HUES64 (cell line): ENCODE measurements around the gene SHB.
A peak's percentile ranks its signal among the peaks of the same experiment; 100 is the strongest.

Experiments used
- H3K27ac ChIP-seq: 2 replicates; pipeline ENCODE4 v1.7.0; 2013; ENCODE audit warnings: low read depth, low read length, inconsistent platforms
- H3K27me3 ChIP-seq: 2 replicates; pipeline ENCODE4 v1.6.1; 2013; ENCODE audit warnings: mild to moderate bottlenecking, low read length; ENCODE audit not compliant: insufficient read depth
- H3K36me3 ChIP-seq: 2 replicates; pipeline ENCODE4 v1.6.1; 2013; ENCODE audit warnings: mild to moderate bottlenecking, low read length; ENCODE audit not compliant: insufficient read depth
- H3K4me1 ChIP-seq: 2 replicates; pipeline ENCODE4 v1.6.1; 2013; ENCODE audit warnings: mild to moderate bottlenecking, low read length, moderate library complexity; ENCODE audit not compliant: insufficient read depth
- H3K4me3 ChIP-seq: 2 replicates; pipeline ENCODE4 v1.5.1; 2013; ENCODE audit warnings: mild to moderate bottlenecking, low read length, moderate library complexity
- H3K9ac ChIP-seq: 2 replicates; pipeline ENCODE4 v1.6.1; 2013; ENCODE audit warnings: mild to moderate bottlenecking, low read depth, low read length
- H3K9me3 ChIP-seq: 2 replicates; pipeline ENCODE4 v1.6.1; 2013; ENCODE audit warnings: low read depth, low read length; ENCODE audit not compliant: insufficient read depth
- WGBS: fragments of 150-250, 120-280 bp; methylation state at CpG from one replicate; pipeline ENCODE4 v1.1.7; 2013; ENCODE audit warnings: missing lambda C conversion rate; 5-methylcytosine and 5-hydroxymethylcytosine counted together

The SHB gene

GRCh38 chr9:37952731-37953130, 116.3 kb downstream of the SHB start:
- H3K9me3 ChIP-seq, result no peaks in the 10 kb centered on the region
- no peak overlapping the region for H3K9ac ChIP-seq
- 91% methylated on average over 6 of the region's 6 CpGs for WGBS
- no peaks in the 10 kb centered on the region for H3K27me3 ChIP-seq
- H3K36me3 ChIP-seq, result peaks cover 45% of the 10 kb centered on the region
- no peak overlapping the region for H3K27ac ChIP-seq
- H3K4me3 ChIP-seq, result no peak overlapping the region
- H3K4me1 ChIP-seq, result no peaks in the 10 kb centered on the region

DNA sequence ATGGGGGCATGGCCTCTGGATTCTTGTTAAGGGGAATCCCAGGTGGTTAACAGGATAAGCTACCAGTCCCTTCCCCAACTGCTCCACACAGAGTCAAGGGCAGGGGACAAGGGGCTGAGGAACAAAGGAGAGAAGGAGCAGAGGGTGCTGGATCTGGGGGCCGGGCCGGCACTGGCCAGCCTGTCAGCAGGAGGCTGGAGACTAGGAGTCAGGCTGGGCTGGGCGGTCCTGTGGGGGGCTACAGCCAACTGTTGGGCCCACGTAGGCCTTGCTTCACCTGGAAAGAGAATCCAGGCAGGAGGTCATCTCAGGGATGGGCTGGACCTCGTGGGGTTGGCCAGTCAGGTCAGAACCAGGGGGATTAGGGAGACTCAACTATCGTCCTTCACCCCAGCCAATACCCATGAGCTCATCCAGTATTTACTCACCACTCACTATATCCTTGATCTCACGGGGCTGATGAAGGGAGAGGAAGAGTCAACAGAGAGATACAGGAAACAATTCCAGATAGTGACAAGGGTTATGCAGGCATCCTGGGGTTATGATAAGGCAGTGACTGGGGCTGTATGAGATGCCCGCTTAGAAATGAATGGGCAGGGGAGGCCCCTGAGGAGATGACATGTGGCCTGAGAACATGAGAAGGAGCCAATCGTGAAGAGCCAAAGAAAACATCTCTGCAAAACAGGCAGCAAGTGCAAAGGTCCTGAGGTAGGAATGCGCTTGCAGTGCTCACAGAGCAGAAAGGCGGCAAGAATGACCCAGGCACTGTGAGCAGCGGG, 117.2 kb downstream of the SHB start:
- Histone ChIP-seq H3K9ac (no peak overlapping the region), H3K4me3 (no peak overlapping the region), H3K9me3 (no peaks in the 10 kb centered on the region), H3K36me3 (peaks cover 52% of the 10 kb centered on the region), H3K27me3 (no peaks in the 10 kb centered on the region), H3K4me1 (no peaks in the 10 kb centered on the region), H3K27ac (no peak overlapping the region)
- WGBS, result 92% methylated on average over 11 of the region's 12 CpGs

GRCh38 chr9:37950561-37950960, 118.5 kb downstream of the SHB start:
- Histone ChIP-seq H3K27me3 (no peaks in the 10 kb centered on the region), H3K4me1 (no peaks in the 10 kb centered on the region), H3K9me3 (no peaks in the 10 kb centered on the region), H3K4me3 (no peak overlapping the region), H3K36me3 (peaks cover 53% of the 10 kb centered on the region), H3K27ac (no peak overlapping the region), H3K9ac (no peak overlapping the region)
- 95% methylated on average over 12 of the region's 12 CpGs for WGBS

- no peak overlapping the region for H3K27ac ChIP-seq
Measured at GRCh38 chr9:37949576-37949975, 119.5 kb downstream of the SHB start.

GRCh38 chr9:37948417-37948980, 120.5 kb downstream of the SHB start:
- peaks cover 38% of the 10 kb centered on the region for H3K36me3 ChIP-seq
- H3K4me3 ChIP-seq, result no peak overlapping the region
- 95% methylated on average over 20 of the region's 20 CpGs for WGBS
- H3K9me3 ChIP-seq, result no peaks in the 10 kb centered on the region
- H3K4me1 ChIP-seq, result peaks cover 19% of the 10 kb centered on the region; the same call in 1 of the 2 replicates
- H3K27me3 ChIP-seq, result no peaks in the 10 kb centered on the region
- H3K27ac ChIP-seq, result no peak overlapping the region
- no peak overlapping the region for H3K9ac ChIP-seq

More at GRCh38 chr9:37949576-37949975, 119.5 kb downstream of the SHB start:
- Histone ChIP-seq H3K9me3 (no peaks in the 10 kb centered on the region), H3K9ac (no peak overlapping the region), H3K27me3 (no peaks in the 10 kb centered on the region), H3K36me3 (peaks cover 45% of the 10 kb centered on the region), H3K4me3 (no peak overlapping the region), H3K4me1 (peaks cover 8% of the 10 kb centered on the region; the same call in 1 of the 2 replicates)
- 95% methylated on average over 8 of the region's 8 CpGs for WGBS

DNA sequence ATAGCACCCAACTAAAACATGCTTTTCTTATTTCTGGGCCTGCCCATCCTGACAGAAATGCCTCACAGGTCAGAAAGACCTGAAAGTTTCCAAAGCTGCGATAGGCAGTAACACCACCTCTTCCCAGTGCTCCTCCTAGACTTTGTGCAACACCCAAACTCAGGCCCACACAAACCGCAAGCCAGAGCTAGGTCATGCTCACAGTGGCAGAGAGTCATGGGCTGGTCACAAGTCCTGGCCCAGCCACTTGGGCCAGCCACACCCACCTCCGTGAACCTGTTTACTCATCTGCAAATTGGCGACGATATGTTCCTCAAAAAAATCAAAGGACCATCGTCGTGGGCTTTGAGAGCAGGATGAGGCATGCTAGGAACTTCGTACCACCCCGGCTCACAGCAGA, 121.0 kb downstream of the SHB start:
- H3K4me1 ChIP-seq, result peaks cover 24% of the 10 kb centered on the region; the same call in 1 of the 2 replicates
- peaks cover 37% of the 10 kb centered on the region for H3K36me3 ChIP-seq
- H3K9me3 ChIP-seq, result no peaks in the 10 kb centered on the region
- H3K9ac ChIP-seq, result no peak overlapping the region
- no peak overlapping the region for H3K4me3 ChIP-seq
- whole genome bisulfite sequencing, result 94% methylated on average over 9 of the region's 9 CpGs
- H3K27ac ChIP-seq, result no peak overlapping the region
- no peaks in the 10 kb centered on the region for H3K27me3 ChIP-seq

GRCh38 chr9:37947471-37947870, 121.6 kb downstream of the SHB start:
- no peak overlapping the region for H3K4me3 ChIP-seq
- H3K27me3 ChIP-seq, result no peaks in the 10 kb centered on the region
- H3K4me1 ChIP-seq, result peaks cover 26% of the 10 kb centered on the region; the same call in 1 of the 2 replicates
- H3K9ac ChIP-seq, result no peak overlapping the region
- H3K27ac ChIP-seq, result no peak overlapping the region
- H3K36me3 ChIP-seq, result peaks cover 32% of the 10 kb centered on the region
- WGBS, result 88% methylated on average over 7 of the region's 7 CpGs
- no peaks in the 10 kb centered on the region for H3K9me3 ChIP-seq

DNA sequence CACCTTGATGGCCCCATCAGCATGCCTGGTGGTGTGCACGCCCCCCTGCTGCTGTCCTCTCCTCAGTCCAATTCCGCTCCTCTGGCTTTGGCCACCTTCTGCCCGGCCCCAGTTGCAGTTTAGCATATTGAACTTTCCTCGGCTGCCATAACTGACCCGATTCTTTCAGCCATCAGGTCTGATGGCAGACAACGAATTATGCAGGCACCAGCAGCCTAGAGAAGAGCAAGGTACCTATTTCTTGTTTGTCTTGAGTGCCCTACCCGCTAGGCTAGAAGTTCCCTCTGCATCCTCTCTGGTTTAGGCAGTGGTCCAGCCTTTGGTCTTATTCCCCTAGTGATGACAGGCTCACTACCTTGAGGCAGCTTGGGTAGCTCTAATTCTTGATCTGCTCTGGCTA, 122.1 kb downstream of the SHB start:
- no peak overlapping the region for H3K4me3 ChIP-seq
- 93% methylated on average over 7 of the region's 7 CpGs for WGBS
- H3K9ac ChIP-seq, result no peak overlapping the region
- no peaks in the 10 kb centered on the region for H3K9me3 ChIP-seq
- H3K36me3 ChIP-seq, result peaks cover 27% of the 10 kb centered on the region
- no peaks in the 10 kb centered on the region for H3K27me3 ChIP-seq
- H3K4me1 ChIP-seq, result peaks cover 26% of the 10 kb centered on the region; the same call in 1 of the 2 replicates
- H3K27ac ChIP-seq, result no peak overlapping the region

- H3K4me1 ChIP-seq, result peaks cover 26% of the 10 kb centered on the region; the same call in 1 of the 2 replicates
- peaks cover 25% of the 10 kb centered on the region for H3K36me3 ChIP-seq
- H3K9me3 ChIP-seq, result no peaks in the 10 kb centered on the region
- H3K27ac ChIP-seq, result no peak overlapping the region
- WGBS, result 93% methylated on average over 8 of the region's 8 CpGs
- no peak overlapping the region for H3K4me3 ChIP-seq
- no peak overlapping the region for H3K9ac ChIP-seq
- H3K27me3 ChIP-seq, result no peaks in the 10 kb centered on the region
Measured at GRCh38 chr9:37946041-37946440, 123.0 kb downstream of the SHB start.

- Histone ChIP-seq H3K36me3 (peaks cover 18% of the 10 kb centered on the region), H3K9ac (peak overlapping the region; percentile 42; the same call in 1 of the 2 replicates), H3K27me3 (no peaks in the 10 kb centered on the region), H3K4me3 (no peak overlapping the region), H3K4me1 (peaks cover 26% of the 10 kb centered on the region; the same call in 1 of the 2 replicates), H3K27ac (peak overlapping the region; percentile 40; the same call in 1 of the 2 replicates), H3K9me3 (no peaks in the 10 kb centered on the region)
- 88% methylated on average over 9 of the region's 9 CpGs for WGBS
Measured at GRCh38 chr9:37944671-37945481, 124.2 kb downstream of the SHB start.

GRCh38 chr9:37944266-37944650, 124.8 kb downstream of the SHB start:
- no peak overlapping the region for H3K4me3 ChIP-seq
- no peaks in the 10 kb centered on the region for H3K27me3 ChIP-seq
- H3K27ac ChIP-seq, result peak overlapping the region; percentile 12; the same call in 1 of the 2 replicates
- 0 out of 2 replicates have a peak overlapping the region, but pooled peaks have one; percentile 42 for H3K9ac ChIP-seq
- 84% methylated on average over 7 of the region's 7 CpGs for WGBS
- H3K36me3 ChIP-seq, result peaks cover 18% of the 10 kb centered on the region
- peaks cover 26% of the 10 kb centered on the region; the same call in 1 of the 2 replicates for H3K4me1 ChIP-seq
- no peaks in the 10 kb centered on the region for H3K9me3 ChIP-seq
